C4-2B (cell line): ENCODE data around the gene PRG3.

Experiments
- CTCF ChIP-seq: fragments of 450-650 bp; conservative IDR thresholded peaks from 2 replicates; pipeline ENCODE4 v1.5.1; 2017; ENCODE audit warnings: mild to moderate bottlenecking
- ZFX ChIP-seq: fragments of 450-650 bp; IDR thresholded peaks from 2 replicates; pipeline ENCODE4 v1.6.1; 2017

GRCh38 chr11:57410287-57410686 lies 29.3 kb upstream of the PRG3 start:
- TF ChIP-seq CTCF: no peak
- TF ChIP-seq ZFX: no peak
